Uterus (tissue), 2 donors: ENCODE results near the gene LIX1L.

ENCODE experiments used
- POLR2A ChIP-seq, 2 donors: fragments of 450-650 bp; IDR thresholded peaks; one replicate each; pipeline ENCODE4 v1.6.1; 2016; ENCODE audit warnings: antibody characterized with exemption in 2 of 2, mild to moderate bottlenecking in 1 of 2, moderate library complexity in 1 of 2
- TF ChIP-seq, protein P1 (sequence below), 4 experiments: fragments of 200-600 bp in 2 of 4; fragments of 450-650 bp in 2 of 4; sonication (generic) in 2 of 4; IDR thresholded peaks; one replicate each; pipeline ENCODE4 v1.5.1; 2016 to 2019; ENCODE audit warnings: antibody characterized with exemption in 4 of 4, mild to moderate bottlenecking in 2 of 4, moderate library complexity in 1 of 4

DNA sequence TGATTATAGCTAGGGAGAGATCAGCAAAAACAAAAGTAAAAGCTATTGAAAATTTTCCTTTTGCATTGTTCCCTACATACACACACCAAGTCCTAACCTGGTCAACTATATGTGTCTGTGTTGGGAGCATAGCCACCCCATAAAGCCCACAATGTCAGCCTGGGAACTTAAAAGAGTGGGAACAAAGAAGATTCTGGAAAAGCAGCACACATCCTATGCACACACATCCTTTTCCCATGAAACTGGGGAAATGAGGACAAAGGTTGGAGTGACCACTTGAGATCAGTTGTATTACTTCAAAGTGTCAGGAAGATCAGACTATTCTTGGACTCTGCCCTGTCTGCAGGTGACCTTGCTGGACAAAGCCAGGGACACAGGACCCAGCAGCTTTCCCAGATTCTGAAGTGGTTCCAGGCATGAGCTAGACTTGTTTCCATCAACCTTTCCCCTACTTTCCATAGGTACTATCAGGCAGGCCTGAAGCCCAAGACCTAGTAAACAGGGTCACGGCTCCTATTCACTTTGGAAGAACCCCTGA lies 22.7 kb upstream of the LIX1L start:
- TF ChIP-seq, protein P1, sequence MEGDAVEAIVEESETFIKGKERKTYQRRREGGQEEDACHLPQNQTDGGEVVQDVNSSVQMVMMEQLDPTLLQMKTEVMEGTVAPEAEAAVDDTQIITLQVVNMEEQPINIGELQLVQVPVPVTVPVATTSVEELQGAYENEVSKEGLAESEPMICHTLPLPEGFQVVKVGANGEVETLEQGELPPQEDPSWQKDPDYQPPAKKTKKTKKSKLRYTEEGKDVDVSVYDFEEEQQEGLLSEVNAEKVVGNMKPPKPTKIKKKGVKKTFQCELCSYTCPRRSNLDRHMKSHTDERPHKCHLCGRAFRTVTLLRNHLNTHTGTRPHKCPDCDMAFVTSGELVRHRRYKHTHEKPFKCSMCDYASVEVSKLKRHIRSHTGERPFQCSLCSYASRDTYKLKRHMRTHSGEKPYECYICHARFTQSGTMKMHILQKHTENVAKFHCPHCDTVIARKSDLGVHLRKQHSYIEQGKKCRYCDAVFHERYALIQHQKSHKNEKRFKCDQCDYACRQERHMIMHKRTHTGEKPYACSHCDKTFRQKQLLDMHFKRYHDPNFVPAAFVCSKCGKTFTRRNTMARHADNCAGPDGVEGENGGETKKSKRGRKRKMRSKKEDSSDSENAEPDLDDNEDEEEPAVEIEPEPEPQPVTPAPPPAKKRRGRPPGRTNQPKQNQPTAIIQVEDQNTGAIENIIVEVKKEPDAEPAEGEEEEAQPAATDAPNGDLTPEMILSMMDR (IDR thresholded peaks at IDR 0.05): no peak
- no peak for TF ChIP-seq POLR2A (IDR thresholded peaks at IDR 0.05)
